Coronary artery (tissue), 2 donors: Measurements from ENCODE around the gene CXCL9.
A peak's percentile ranks its signal among the peaks of the same experiment; 100 is the strongest.
"Not testable (repeated sequence)": the region's sequence is repeated elsewhere in the genome, so short reads cannot be mapped to it uniquely, and the experiment has no call there.

Experiments
- DNase-seq: peaks from one replicate; pipeline ENCODE4 v3.0.0-alpha.2; 2017; ENCODE audit warnings: low spot score
- H3K27ac ChIP-seq, 2 donors: fragments of 200-600 bp; sonication (generic); one replicate each; pipeline ENCODE4 v1.5.1; 2016 to 2019
- H3K4me3 ChIP-seq: fragments of 200-600 bp; sonication (generic); 2 replicates; pipeline ENCODE4 v1.5.1; 2016; ENCODE audit warnings: mild to moderate bottlenecking, moderate library complexity
- TF ChIP-seq, protein P1 (sequence below): fragments of 200-600 bp; sonication (generic); IDR thresholded peaks from one replicate; pipeline ENCODE4 v1.5.1; 2019; ENCODE audit warnings: antibody characterized with exemption

The CXCL9 gene

DNA sequence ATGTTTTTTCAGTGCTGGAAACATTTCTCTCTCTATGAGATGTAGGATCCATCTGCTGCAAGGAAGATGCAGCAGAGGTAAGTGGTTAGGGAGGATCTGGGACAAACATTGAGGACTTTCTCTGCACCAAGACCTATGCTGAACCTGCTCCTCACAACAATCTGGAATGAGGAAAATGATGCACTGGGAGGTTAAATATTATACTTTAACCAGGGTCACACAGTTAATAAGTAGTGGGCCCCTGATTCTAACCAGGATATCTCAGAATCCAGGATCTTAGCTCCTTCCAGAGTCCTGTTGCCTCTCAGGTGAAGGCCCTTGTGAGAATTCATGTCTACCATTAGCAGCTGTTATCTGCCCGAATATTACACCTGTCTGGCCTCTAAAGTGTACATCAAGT is 7.0 kb downstream of the CXCL9 start:
- no peak overlapping the region for H3K27ac ChIP-seq
- DNase-seq: no peak
- no peak overlapping the region for H3K4me3 ChIP-seq
- TF ChIP-seq, protein P1, sequence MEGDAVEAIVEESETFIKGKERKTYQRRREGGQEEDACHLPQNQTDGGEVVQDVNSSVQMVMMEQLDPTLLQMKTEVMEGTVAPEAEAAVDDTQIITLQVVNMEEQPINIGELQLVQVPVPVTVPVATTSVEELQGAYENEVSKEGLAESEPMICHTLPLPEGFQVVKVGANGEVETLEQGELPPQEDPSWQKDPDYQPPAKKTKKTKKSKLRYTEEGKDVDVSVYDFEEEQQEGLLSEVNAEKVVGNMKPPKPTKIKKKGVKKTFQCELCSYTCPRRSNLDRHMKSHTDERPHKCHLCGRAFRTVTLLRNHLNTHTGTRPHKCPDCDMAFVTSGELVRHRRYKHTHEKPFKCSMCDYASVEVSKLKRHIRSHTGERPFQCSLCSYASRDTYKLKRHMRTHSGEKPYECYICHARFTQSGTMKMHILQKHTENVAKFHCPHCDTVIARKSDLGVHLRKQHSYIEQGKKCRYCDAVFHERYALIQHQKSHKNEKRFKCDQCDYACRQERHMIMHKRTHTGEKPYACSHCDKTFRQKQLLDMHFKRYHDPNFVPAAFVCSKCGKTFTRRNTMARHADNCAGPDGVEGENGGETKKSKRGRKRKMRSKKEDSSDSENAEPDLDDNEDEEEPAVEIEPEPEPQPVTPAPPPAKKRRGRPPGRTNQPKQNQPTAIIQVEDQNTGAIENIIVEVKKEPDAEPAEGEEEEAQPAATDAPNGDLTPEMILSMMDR: no peak

DNA sequence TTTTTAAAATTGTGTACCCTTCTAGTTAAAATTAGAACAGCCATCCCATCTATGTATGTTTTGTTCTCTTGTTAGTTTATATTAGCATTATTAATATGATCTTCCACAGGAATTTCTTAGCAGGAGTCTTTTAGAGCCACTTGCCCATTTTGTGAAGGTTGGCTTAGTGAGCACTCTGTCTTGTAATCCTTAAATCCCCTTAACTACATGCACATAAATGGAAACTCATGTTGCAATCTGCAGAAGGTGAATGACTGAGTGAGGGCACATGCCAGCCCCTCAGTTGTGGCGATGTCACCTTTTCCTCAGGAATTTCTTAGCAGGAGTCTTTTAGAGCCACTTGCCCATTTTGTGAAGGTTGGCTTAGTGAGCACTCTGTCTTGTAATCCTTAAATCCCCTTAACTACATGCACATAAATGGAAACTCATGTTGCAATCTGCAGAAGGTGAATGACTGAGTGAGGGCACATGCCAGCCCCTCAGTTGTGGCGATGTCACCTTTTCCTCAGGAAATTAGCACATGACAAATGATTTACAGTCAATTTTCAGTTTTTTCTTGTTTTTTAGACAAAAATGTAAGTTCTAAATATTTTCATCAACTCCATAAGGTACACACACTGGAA is 8.7 kb downstream of the CXCL9 start:
- H3K4me3 ChIP-seq, DNase-seq, H3K27ac ChIP-seq: not testable (repeated sequence)

- Histone ChIP-seq H3K4me3 (no peak overlapping the region), H3K27ac (no peak overlapping the region)
- no peak for DNase-seq
- TF ChIP-seq, protein P1: no peak
Measured at GRCh38 chr4:75997946-75998345, 9.4 kb downstream of the CXCL9 start.

- no peak for DNase-seq
- Histone ChIP-seq H3K4me3 (no peak overlapping the region), H3K27ac (no peak overlapping the region)
- TF ChIP-seq, protein P1: no peak
Measured at GRCh38 chr4:75997081-75997480, 10.2 kb downstream of the CXCL9 start.

GRCh38 chr4:75995727-75996126 is 11.6 kb downstream of the CXCL9 start:
- no peak for DNase-seq
- Histone ChIP-seq H3K27ac (no peak overlapping the region), H3K4me3 (no peak overlapping the region)
- TF ChIP-seq, protein P1: peak; percentile 57

- TF ChIP-seq, protein P1: no peak
- Histone ChIP-seq H3K27ac (no peak overlapping the region), H3K4me3 (no peak overlapping the region)
- no peak for DNase-seq
Measured at GRCh38 chr4:75992462-75992861, 14.8 kb downstream of the CXCL9 start.

DNA sequence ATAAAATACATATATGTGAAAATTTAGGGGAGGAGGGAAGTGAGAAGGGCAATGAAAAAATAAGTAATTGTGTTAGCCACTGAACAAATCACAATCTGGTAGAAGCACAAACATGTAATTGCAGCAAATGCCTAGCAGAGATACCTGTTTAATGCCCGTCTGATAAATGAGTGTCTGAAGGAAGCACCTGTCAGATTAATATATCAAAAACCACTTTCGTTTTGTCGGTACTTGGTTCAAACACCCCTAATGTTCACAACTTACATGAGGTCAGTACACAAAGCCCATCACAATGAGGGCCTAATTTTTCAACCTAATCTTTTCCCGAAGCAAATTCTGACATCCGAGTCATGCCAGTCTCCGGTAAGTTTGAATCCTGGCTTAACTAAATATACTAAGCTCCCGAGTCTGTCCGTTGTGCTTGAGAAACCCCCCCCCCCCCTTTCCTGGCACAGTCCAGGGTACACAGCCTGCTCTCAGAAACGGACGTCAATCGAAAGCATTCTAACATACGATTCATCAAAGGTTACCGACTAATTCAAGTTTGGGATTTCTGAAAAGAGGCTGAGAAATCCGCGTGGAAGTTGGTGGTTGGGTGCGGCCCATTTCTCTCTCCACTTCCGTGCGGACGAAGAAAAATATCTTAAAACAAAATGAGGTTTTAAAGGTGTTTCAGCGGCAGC is 17.3 kb downstream of the CXCL9 start:
- no peak for DNase-seq
- Histone ChIP-seq H3K4me3 (peak overlapping the region; percentile 86), H3K27ac (peak overlapping the region; percentile 57 to 71)
- TF ChIP-seq, protein P1: no peak
